ENCODE measurements around the gene CSNK2B. TPM values are rescaled to one million over a fixed set of nuclear protein-coding genes. Genes with fewer than 3 reads are reported as not detected.

CSNK2B gene
- total RNA-seq, 2 experiments from 2014 or later = 215 to 219 TPM

GRCh38 chr6:31658983-31659648 lies 6.8 kb upstream of the CSNK2B start:
- Mint-ChIP-seq H3K27me3 (ENCODE audit: low read depth) (no peaks in the 10 kb centered on the region), H3K36me3 (ENCODE audit: low read depth) (peaks cover 43% of the 10 kb centered on the region), H3K4me1 (ENCODE audit: low read depth) (peaks cover 64% of the 10 kb centered on the region), H3K9me3 (no peaks in the 10 kb centered on the region), H3K4me3 (peak overlapping the region; percentile 91), H3K27ac (peak overlapping the region; percentile 94)
- CTCF ChIA-PET = interaction anchor here (0.6 kb wide), 2 partner anchors 132 to 231 kb away, joined by 3 read pairs; no protein-coding TSS in a partner anchor
- DNase-seq = no peak
- intact Hi-C loops (cut with micrococcal nuclease) = no loop called here

GRCh38 chr6:31659649-31660380 lies 6.1 kb upstream of the CSNK2B start:
- Mint-ChIP-seq H3K9me3 (no peaks in the 10 kb centered on the region), H3K4me3 (peak overlapping the region; percentile 91), H3K27me3 (ENCODE audit: low read depth) (no peaks in the 10 kb centered on the region), H3K4me1 (ENCODE audit: low read depth) (peaks cover 71% of the 10 kb centered on the region), H3K36me3 (ENCODE audit: low read depth) (peaks cover 50% of the 10 kb centered on the region), H3K27ac (peak overlapping the region; percentile 94)
- intact Hi-C loops (cut with micrococcal nuclease) = loop anchor here (1.0 to 10.0 kb wide), 3 partner anchors 8 to 1185 kb away; partner anchors contain the start of genes BAG6, MICA and PSMB8
- DNase-seq = peak; percentile 59
- CTCF ChIA-PET = interaction anchor here (0.6 kb wide), 1 partner anchor 131 kb away, joined by 3 read pairs; no protein-coding TSS in a partner anchor

GRCh38 chr6:31660381-31661261 lies 5.3 kb upstream of the CSNK2B start, which contains the start of gene C6orf47:
C6orf47 (minus strand) TSS chr6:31660778; CDS start chr6:31659947, 831 bp downstream.
- Mint-ChIP-seq H3K27ac (peak within 1 kb of the TSS; percentile 94), H3K4me1 (ENCODE audit: low read depth) (peaks cover 71% of the 10 kb centered on the region), H3K27me3 (ENCODE audit: low read depth) (no peaks in the 10 kb centered on the region), H3K36me3 (ENCODE audit: low read depth) (peaks cover 52% of the 10 kb centered on the region), H3K4me3 (peak within 1 kb of the TSS; percentile 91), H3K9me3 (no peaks in the 10 kb centered on the region)
- intact Hi-C loops (cut with micrococcal nuclease) = loop anchor here (1.0 to 10.0 kb wide), 3 partner anchors 8 to 1184 kb away; partner anchors contain the start of genes BAG6, MICA and PSMB8
- DNase-seq = peak; percentile 72
- CTCF ChIA-PET = interaction anchor here (0.7 to 1.7 kb wide), 4 partner anchors 30 to 220 kb away, joined by 3 read pairs; no protein-coding TSS in a partner anchor

- CTCF ChIA-PET = interaction anchor here (1.0 to 1.7 kb wide), 4 partner anchors 29 to 291 kb away, joined by 3 read pairs; no protein-coding TSS in a partner anchor
- Mint-ChIP-seq H3K36me3 (ENCODE audit: low read depth) (peaks cover 56% of the 10 kb centered on the region), H3K27ac (peak overlapping the region; percentile 86), H3K4me1 (ENCODE audit: low read depth) (peaks cover 70% of the 10 kb centered on the region), H3K4me3 (peak overlapping the region; percentile 91), H3K27me3 (ENCODE audit: low read depth) (no peaks in the 10 kb centered on the region), H3K9me3 (no peaks in the 10 kb centered on the region)
- intact Hi-C loops (cut with micrococcal nuclease) = loop anchor here (5.0 to 10.0 kb wide), 2 partner anchors 259 to 1183 kb away; partner anchors contain the start of genes MICA and PSMB8
- no peak for DNase-seq
These were observed 4.4 kb upstream of the CSNK2B start for GRCh38 chr6:31661262-31662123.

GRCh38 chr6:31662124-31662723 lies 3.7 kb upstream of the CSNK2B start:
- H3K36me3 Mint-ChIP-seq (ENCODE audit: low read depth) = peaks cover 60% of the 10 kb centered on the region
- peak overlapping the region; percentile 40 for H3K4me3 Mint-ChIP-seq
- no peaks in the 10 kb centered on the region for H3K9me3 Mint-ChIP-seq
- H3K27me3 Mint-ChIP-seq (ENCODE audit: low read depth) = no peaks in the 10 kb centered on the region
- no peak for DNase-seq
- CTCF ChIA-PET = interaction anchor here (1.5 to 1.7 kb wide), 2 partner anchors 111 to 290 kb away, joined by 3 read pairs; no protein-coding TSS in a partner anchor
- peak overlapping the region; percentile 82 for H3K27ac Mint-ChIP-seq
- peaks cover 76% of the 10 kb centered on the region for H3K4me1 Mint-ChIP-seq (ENCODE audit: low read depth)
- intact Hi-C loops (cut with micrococcal nuclease) = loop anchor here (5.0 to 10.0 kb wide), 2 partner anchors 260 to 1183 kb away; partner anchors contain the start of genes MICA and PSMB8

- Mint-ChIP-seq H3K36me3 (ENCODE audit: low read depth) (peaks cover 65% of the 10 kb centered on the region), H3K27me3 (ENCODE audit: low read depth) (no peaks in the 10 kb centered on the region), H3K4me1 (ENCODE audit: low read depth) (peaks cover 76% of the 10 kb centered on the region), H3K4me3 (peak overlapping the region; percentile 95), H3K27ac (peak overlapping the region; percentile 97), H3K9me3 (no peaks in the 10 kb centered on the region)
- CTCF ChIA-PET = interaction anchor here (1.0 to 1.5 kb wide), 3 partner anchors 10 to 289 kb away, joined by 3 to 4 read pairs (median 4); partner anchors contain the start of gene BAG6
- no peak for DNase-seq
- intact Hi-C loops (cut with micrococcal nuclease) = loop anchor here (5.0 to 10.0 kb wide), 2 partner anchors 261 to 1181 kb away; partner anchors contain the start of genes MICA and PSMB8
These were observed 2.5 kb upstream of the CSNK2B start for GRCh38 chr6:31663126-31663960.

- peak overlapping the region; percentile 97 for H3K27ac Mint-ChIP-seq
- peak; percentile 32 for DNase-seq
- no peaks in the 10 kb centered on the region for H3K27me3 Mint-ChIP-seq (ENCODE audit: low read depth)
- peaks cover 71% of the 10 kb centered on the region for H3K36me3 Mint-ChIP-seq (ENCODE audit: low read depth)
- no peaks in the 10 kb centered on the region for H3K9me3 Mint-ChIP-seq
- peaks cover 73% of the 10 kb centered on the region for H3K4me1 Mint-ChIP-seq (ENCODE audit: low read depth)
- CTCF ChIA-PET = interaction anchor here (0.6 to 1.2 kb wide), 5 partner anchors 11 to 199 kb away, joined by 3 to 4 read pairs (median 3); partner anchors contain the start of gene BAG6
- peak overlapping the region; percentile 95 for H3K4me3 Mint-ChIP-seq
- intact Hi-C loops (cut with micrococcal nuclease) = loop anchor here (2.0 to 10.0 kb wide), 5 partner anchors 149 to 1181 kb away; partner anchors contain the start of genes HSPA1B, MICA, PSMB8 and RNF5
These were observed 1.7 kb upstream of the CSNK2B start for GRCh38 chr6:31663961-31664789.

GRCh38 chr6:31664790-31665500 lies 935 bp upstream of the CSNK2B start, which contains the start of gene GPANK1:
GPANK1 (minus strand) TSS chr6:31664997; CDS start chr6:31664478, 519 bp downstream.
- no peaks in the 10 kb centered on the region for H3K9me3 Mint-ChIP-seq
- peaks cover 65% of the 10 kb centered on the region for H3K4me1 Mint-ChIP-seq (ENCODE audit: low read depth)
- CTCF ChIA-PET = interaction anchor here (0.6 to 1.2 kb wide), 4 partner anchors 11 to 198 kb away, joined by 3 read pairs; no protein-coding TSS in a partner anchor
- H3K27me3 Mint-ChIP-seq (ENCODE audit: low read depth) = no peaks in the 10 kb centered on the region
- peak; percentile 95 for DNase-seq
- H3K36me3 Mint-ChIP-seq (ENCODE audit: low read depth) = peaks cover 71% of the 10 kb centered on the region
- H3K4me3 Mint-ChIP-seq = peak within 1 kb of the TSS; percentile 95
- H3K27ac Mint-ChIP-seq = peak within 1 kb of the TSS; percentile 97
- intact Hi-C loops (cut with micrococcal nuclease) = loop anchor here (1.0 to 10.0 kb wide), 14 partner anchors 13 to 1180 kb away; partner anchors contain the start of genes ABHD16A, ATP6V1G2, BAG6 and HSPA1B
